GM21723 (cell line): ENCODE data around the gene RAP1GAP.
"Not testable (repeated sequence)": the region's sequence is repeated elsewhere in the genome, so short reads cannot be mapped to it uniquely, and the experiment has no call there.

ENCODE experiments used
- ATAC-seq: cut with Tn5 transposase; IDR thresholded peaks from one replicate; pipeline ENCODE4 v1.9.1; 2021; ENCODE audit warnings: mild to moderate bottlenecking, moderate library complexity; ENCODE audit not compliant: unreplicated experiment

Gene RAP1GAP

DNA sequence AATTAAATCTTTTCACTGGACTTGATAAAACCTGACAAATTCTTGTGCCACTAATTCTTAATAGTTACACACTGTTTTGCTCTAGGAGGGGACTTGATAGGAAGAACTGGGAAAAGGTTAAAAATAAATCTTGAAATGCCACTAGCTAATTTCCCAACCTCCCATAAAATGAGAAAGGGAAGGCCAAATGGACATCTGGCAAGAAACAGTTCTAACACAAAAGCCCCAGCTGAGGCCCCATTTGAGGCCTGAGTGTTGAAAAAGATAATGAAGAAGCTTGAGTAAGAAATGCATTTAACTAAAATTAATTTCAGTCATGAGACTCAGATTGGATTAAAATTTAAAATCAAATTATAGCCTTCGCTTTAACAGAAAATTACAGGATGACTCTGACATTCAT, 11.2 kb upstream of the RAP1GAP start:
- ATAC-seq, result no peak

DNA sequence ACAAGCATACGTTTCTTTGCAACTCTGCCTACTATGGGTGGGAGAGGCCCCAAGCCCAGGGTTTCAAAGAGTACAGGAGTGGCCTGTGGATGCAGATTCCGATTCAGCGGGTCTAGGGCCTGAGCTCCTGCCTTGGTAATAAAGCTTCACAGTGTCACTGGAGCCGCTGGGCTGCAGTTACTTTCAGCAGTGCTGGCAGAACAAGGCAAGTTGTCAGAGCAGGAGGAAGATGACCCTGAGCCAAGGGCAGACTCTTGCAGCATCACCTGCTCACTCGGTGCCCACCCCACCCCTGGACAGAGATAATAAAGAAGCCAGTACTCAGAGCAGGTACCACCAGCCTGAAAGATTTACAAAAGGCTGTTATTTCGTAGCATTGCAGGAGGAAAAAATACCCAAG, 8.0 kb upstream of the RAP1GAP start:
- no peak for ATAC-seq

DNA sequence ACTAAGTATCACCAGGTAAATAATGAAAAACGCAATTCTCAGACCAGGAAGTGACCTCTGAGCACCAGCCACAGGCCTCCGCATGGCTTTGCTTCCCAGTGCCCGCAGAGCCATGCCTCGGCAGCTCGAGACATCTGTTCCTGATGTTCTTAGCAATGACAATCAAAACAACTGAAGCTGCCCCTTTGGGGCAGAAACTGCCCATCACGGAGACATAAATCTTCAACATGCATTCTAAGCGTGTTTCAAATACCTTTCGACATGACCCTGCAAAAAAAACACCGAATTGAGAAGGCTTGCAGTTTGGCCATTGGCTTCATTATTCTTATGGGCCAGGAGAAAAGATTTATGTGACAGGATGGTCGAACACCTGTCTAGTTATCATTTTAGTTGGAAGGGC, 5.8 kb upstream of the RAP1GAP start:
- ATAC-seq, result no peak

DNA sequence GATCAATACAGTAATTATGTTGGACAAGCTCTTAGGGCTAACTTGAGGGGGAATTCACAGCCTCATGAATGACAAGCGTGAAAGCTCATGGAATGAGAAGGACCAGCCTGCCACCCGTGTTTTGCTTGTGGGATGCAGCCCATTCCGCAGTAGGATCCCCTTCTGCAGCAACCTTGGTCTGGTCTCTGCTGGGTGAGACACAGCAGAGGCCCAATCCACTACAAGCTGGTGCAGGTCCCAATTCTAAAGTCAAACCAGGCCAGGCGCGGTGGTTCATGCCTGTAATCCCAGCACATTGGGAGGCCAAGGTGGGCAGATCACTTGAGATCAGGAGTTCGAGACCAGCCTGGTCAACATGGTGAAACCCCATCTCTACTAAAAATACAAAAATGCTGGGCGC, 4.7 kb upstream of the RAP1GAP start:
- not testable (repeated sequence) for ATAC-seq

DNA sequence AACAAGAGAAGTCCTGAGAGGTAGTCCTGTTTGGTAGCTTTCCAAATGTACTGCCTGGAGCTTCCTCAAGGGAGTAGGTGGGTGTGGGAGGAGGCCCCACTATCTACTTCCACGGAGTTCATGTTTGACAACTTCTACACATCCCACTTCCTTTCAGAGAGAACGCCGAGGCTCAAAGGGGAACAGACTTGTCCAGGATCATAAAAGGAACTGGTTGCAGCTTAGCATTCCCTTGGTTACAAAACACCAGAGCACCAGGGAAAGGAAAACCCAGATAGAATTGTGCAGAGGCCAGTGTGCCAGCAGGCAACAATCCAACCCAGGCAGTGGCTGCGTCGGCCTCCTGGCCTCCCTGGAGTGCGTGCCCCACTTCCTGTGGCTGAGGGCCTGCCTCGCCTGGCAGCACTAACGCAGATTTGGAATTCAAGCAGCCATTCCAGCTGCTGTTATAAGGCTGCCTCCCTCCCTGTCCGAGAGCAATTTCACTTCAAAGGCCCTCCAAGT, 4.2 kb upstream of the RAP1GAP start:
- ATAC-seq, result no peak

DNA sequence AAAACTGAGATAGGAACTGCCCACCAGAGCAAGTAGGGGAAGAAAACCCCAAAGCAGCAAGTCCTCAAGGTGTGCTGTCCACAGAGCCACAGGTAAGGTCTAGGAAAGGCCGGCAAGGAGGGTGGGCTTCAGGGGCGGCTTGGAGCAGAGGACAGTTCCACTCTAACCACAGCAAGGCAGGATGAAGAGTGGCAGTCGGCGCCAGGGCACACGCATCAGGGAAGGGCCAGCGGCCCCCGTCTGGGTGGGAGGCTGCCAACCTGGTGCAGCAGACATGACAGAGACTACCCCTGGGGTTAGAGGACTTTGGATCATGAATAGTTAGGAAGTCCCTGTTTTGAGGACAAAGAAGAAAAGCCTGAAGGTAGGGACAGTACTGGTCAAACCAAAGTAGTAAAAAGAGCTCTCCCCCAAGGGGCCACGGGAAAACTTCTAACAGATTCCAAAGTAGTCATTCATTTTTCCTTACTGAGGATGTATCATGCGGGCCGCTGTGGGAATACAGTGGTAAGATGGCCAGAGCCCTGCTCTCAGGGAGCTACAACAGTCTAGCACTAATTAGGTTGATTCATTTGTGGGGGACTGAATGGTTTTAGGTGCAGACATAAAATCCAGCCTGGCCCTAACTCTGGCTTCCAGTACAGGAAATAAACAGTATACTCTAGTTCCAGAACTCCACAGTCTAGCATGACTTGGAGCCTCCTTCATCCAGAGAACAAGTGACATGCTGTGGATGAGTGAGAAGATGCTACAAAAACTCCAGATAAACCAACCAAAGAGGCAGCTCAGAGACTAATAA, 3.5 kb upstream of the RAP1GAP start:
- ATAC-seq, result no peak

DNA sequence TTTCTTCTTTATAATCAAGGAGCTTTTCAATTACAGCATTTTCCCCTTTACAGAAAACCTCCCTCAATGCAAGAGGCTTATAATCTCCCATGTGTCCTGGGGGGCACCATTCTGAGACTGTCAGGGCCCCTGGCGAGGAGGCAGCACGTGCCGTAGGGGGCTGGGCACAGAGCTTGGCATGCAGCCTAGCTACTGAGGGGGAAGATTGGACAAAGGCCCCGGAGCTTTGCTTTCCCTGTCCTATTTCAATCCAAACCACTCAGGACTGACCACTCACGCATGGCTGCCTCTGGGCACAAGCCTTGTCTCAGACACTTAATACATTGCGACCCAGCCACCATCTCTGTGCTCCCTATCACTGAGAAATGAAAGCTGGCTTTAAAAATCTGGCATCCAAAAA, 2.8 kb upstream of the RAP1GAP start:
- no peak for ATAC-seq

DNA sequence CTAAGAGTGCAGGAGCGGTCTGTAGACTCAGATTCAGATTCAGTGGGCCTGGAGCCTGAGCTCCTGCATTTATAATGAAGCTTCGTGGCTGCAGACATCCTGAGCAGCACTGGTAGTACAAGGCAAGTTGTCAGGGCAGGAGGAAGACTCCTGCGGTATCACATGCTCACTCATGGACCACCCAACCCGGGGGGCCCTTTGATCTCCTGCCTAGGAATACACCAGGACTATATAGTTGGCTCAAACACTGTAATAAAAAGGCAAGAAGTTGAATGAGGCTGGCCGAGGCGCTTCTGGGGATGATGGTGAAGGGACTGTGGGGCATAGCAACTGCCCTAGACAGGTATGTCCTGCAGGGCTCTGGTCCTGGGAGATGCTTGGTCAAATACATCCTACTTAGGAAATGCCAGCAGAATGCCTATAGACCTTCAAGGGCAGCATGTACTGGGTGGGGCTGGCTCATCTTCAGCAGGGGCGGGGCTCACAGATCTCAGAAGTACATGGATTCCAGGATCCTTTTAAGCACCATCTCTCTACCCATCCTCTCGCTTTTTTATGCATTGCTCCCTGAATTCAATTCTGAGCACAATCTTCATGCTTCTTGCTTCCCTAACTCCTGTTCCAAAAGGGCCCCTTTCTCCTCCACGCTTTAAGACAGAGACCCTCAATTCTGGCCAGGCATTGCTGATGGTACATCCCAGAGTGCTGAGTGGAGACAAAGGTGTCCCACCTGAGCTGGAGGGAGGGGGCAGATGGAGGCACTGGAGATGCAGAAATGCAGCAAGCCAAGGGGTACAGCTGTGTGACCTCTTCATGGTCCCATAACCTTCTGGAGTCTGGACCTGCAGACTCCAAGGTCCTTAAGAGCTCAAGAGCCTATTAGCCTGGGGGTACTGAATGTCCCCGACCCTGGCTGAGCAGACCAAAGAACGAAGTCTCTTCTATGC, 2.1 kb upstream of the RAP1GAP start:
- no peak for ATAC-seq

DNA sequence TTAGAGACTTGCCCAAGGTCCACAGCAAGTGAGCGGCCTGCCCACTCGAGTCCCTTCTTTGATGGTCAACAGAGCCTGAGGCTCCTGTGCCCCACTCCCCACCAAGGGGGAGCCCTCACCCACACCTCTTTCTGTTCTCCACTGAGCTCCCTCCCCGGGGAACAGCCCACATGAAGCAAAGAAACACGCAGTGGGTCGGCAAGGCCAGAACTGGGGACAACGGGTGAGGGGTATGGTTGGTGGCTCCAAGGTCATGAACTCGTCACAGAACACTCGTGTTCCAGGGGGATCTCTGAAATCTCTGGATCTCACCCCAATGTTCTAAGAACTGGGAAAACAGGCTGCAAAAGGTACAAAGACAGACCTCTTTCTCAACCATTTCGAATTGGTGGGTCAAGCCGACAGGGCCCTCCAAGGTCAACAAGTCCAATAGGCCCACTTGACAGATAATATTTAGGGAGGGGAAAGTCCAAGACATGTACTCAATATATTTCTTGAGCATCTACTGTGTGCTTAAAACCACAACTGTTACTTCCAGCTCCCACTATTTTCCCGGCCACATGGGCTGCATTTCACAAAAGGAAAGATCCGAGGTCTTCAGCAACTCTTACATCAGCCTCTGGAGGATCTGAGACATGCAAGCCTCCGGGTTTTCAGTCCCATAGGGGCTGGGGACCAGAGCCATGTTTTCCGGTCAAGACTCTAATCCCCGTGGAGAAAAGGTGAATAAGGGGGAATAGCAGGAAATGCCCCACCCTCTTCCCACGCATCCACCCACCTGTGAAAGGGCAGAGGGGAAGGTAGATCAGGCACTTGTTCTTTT, 1.1 kb upstream of the RAP1GAP start:
- ATAC-seq, result no peak

DNA sequence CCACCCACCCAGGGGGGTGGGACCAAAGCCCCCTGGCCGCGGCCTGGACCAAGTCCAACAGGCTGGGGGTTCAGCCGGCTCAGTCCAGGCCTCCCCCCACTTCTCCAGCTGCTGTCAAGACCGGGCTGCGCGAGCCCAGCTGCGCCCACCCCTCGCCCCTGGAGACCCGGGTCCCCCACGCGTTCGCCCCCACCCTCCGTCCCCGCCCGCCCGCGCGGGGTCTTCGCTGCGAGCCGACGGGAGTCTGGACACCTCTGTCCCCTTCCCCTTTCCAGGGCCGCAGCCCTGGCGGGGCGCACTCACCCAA, 253 bp downstream of the RAP1GAP start:
- ATAC-seq, result no peak

DNA sequence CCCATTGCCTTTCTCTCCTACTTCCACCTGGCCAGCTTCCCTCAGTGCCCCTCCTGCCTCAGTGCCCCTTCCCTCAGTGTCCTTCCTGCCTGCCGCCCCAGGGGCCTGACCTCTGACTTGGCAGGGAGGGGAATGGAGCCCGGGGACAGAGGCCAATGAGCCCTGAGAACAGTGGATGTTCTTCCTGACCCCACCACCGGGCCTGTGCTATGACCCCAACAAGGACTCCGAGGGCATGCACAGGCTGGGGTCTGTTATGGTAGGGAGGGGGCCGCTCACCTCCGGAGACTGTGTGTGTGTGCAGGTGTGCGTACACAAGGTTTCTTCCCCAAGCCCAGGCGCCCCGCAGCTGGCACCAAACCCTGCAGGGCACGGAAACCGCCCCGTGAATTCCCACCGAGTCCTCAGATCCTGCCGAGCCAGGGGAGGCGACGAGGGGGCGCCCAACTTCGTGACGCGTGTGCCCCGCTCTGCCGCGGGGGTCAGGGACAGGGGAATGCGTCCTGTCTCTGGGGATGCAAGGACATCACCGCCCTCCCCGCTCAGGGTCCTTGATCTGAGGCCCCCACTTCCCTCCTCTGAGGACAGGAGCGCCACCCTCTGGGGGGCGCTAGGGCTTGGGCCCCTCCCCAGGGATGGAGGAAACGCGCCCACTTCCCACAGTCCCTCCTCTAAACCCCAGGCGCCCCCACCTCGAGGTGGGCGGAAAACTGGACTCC, 766 bp downstream of the RAP1GAP start:
- ATAC-seq, result no peak

DNA sequence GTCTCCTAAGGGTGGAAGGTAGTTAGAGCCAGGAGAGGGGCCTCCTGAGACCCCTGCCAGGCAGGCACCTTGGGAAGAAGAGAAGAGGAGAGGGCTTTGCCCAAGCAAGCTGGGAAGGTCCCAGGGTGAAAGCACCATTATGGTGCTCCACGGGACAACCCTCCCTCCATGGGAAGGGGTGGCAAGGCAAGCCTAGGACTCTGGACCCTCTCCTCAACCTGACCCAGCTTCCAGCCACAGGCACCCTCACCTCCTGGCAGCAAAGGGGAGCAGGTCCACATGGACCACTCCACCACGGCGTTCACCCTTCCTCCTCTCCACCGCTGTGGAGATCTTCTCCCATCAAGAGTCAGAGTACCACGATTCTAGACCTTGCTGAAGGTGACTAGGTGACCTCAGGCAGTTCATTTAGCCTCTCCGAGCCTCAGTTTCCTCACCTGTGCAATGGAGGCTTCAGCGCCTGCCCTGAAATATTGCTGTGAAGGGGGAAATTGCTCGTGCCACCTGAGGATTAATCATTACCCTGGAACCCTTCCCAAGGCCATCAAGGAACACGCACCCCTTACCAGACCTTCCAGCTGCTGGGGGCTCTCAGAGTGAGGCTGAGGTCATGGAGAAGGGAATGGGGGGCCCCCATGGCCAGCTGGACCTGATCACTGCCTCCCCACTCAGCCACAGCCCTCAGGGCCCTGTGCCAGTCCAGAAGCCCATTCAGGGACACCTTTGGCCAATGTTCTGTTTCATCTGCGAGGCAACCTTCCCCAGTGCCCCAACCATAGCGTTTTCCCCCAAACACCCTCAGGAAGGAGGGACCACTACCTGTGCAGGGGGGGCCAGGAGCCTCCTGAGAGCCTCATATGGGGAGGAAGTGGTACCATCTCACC, 1.6 kb downstream of the RAP1GAP start:
- ATAC-seq, result no peak

DNA sequence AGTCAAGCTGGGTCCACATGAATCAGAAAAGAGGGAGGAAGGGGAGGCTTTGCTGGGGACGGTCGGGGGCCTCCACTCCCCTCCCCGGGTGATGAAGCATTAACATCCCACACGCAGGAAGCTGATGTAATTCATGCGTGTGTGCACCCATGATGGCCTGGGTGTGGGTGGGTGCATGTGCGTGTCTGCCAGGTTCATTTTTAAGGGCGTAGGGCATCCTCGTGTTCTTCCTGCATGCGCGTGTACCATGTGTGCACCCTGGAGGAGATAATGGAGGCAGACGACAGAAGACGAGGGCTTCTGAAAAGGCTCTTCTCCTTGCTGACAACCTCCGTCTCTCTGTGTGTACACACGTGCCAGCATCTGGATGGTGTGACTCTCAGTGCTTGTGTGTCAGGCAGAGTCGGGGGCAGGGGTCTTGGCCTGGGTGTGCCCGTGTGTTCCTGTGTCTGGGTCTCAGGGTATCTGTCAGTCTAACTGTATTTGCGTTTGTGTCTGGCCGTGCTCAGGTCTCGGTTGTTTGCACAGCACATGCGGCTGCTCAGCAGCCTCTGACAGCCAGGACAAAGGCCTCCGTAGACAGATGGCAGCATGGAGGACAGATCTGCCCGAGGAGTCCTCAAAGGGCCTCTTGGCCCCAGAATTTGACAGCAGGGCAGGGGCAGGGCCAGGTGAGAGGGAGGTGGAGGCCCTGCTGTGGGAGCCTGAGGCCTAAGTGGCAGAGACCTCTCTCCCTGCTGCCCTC, 2.4 kb downstream of the RAP1GAP start:
- no peak for ATAC-seq

DNA sequence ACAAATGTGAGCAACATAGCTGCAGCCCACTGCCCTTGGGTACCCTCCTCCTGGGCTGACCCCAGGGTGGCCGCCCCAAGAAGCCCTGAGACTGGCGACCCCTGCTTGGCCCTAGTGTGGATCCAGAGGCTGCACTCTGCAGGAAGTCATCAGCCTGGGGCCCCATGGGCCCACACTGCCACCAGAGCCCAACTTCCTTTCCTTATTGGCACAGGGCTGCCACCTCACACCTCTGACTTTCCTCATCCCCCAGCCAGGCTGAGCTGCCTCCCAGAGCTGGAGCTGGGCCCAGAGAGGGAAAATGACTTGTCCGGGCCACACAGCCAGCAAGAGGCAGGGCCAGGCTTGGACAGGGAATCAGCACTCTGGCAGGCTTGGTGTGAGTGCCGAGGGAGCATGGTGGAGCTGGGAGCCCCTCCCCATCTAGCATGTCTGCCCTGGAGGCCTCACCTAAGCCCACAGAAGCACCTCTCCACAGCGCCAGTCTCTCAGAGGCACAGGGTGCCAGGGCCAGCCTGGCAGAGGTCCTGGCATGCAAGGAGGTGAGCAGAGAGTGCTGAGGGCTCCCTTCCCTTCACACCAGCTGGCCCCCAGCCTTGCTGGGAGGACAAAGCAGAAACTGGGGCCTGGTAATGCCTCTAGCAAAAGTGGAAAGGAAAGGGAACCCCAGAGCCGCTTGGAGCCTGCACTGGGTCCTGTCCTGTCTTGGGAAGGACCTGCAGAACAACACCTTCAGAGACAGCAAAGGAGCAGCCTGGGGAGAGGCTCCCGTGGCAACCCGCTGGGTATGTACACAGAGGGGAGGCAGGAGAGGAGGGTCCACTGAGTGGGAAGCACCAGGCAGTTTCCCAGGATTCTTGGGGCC, 3.2 kb downstream of the RAP1GAP start:
- ATAC-seq, result no peak

DNA sequence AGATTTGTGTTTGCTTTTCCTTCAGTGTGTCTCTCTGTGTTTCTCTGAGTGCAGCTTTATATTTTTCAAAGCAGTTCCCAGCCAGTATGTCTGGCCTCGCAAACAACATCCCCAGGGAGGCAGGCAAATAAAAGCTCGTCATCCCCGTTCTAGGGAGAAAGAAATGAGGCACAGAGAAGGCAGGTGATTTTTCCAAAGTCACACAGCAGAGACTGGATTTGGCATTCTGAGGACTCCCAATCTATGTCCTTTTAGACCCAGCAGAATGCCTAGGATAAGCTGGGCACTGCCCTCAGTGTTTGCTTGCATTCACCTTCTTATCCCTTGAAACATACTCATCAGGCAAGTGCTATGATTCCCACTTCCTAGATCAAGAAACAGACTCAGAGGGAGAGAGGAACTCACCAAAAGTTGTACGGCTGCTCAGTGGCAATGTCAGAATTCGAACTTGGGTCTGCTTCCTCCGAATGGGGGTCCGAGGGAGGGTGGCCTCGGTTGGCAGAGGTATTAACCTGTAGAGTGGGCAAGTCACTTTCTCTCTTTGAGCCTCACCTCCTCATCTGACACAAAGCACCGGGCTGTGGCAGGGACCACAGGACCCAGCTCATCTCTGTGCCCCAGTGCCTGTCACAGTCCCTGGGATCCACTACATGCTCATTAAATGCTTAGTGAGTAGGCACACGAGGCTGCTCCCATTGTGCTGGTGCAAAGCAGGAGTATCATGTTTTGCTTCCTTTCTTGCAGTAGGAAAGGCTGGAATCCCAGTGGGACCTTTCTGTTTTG, 4.2 kb downstream of the RAP1GAP start:
- no peak for ATAC-seq

DNA sequence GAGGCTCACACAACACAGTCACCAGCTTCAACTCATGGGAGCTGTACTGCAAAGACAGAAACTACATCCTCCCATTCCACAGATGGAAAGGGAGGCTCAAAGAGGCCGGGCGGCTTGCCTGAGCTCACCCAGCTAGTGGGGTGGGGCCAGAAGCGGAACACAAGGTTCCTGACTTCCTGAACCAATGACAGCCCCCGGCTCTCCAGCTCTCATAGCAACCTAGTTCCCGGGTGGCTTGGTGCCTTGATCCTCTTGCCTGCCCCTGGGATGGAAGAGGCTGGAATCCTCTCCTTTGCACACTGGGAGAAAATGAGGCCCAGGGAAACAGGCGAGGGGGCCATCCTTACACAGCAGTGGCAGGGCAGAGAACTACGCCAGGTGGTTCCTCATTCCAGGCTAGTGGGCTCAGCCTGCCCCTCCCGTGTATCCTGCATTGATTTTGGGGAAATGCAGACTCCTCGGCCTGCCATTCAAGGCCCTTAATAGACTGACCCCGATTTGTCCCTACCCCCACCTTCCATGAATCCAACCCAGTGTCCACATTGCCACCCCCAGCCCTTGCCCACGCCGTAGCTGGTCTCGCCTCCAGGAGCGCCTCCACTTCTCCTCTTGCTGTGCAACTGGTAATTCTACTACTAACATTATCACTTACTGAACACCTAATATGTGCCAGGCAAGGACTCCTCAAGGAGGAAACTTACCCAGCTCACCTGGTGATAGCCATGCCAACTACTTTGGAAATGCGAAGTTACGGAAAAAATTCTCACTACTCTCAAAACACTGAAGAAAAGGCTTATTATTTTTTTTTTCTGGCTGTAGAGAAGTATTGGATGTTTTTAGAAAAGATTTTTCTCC, 5.0 kb downstream of the RAP1GAP start:
- no peak for ATAC-seq
